Effector CD4-positive, alpha-beta T cell (primary cell): ENCODE results near the gene CD163. TPM values are rescaled to one million over a fixed set of nuclear protein-coding genes. Genes with fewer than 3 reads are reported as not detected.
"Not testable (repeated sequence)": the region's sequence is repeated elsewhere in the genome, so short reads cannot be mapped to it uniquely, and the experiment has no call there.

Source experiments
- DNase-seq: peaks from one replicate; pipeline ENCODE4 v3.0.0-alpha.2; 2020
- total RNA-seq: gene quantifications from one replicate; lab custom pipeline; 2026; lab: John Stamatoyannopoulos, UW

Gene CD163
- not detected for total RNA-seq

DNA sequence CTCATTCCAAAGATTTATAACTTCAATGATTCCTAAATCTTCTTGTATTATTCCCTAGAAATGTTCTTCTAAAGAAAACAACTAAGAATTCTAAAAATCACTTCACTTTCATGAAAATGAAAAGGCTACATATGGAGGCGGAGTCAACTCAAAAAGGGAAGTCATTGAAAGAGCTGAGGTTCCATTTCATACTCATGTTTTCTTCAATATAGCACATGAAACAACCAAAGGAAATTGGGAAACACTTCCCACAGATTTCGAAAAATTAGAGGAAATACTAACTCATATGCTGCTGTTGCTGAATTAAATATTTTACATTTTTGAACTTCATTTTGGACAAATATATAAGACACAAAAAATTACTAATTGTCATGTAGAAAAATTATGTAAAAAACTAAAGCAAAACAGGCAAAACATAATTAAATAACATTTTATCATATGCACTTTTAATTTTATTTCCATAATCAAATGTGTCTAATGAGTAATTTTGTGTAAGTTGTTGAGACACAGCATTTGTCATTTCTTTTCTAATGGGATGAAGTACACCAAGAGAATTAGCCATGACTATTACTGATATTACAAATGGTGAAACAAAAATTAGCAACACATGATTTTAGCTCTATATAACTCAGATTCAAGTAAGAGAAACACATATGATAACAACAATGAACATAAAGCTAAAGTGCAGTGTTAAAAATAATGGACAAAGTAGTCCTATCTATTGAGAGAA is at the start of gene CD163:
Gene CD163 (minus strand): TSS at position 92 of the 730 bp plus-strand sequence. CDS start 87 bp downstream, at position 5.
- no peak for DNase-seq

DNA sequence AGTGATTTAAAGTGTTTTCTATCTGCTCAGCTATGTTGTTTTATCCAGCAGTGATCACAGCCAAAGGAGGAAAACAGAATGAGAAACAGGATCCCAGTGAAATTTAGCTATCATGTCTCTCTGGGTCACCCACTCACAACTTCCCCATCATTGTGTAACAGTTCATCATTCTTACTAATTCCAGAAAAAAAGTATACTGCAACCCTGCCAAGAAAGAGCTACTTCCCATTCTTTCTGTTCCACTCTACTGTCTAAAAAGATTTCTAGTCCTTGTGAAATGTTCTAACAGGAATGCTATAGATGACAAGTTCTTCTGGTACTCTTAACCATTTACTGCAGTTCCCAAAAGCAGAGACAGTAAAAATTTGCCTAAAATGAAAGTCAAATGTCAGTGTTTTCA is 39.2 kb upstream of the CD163 start:
- DNase-seq: no peak

DNA sequence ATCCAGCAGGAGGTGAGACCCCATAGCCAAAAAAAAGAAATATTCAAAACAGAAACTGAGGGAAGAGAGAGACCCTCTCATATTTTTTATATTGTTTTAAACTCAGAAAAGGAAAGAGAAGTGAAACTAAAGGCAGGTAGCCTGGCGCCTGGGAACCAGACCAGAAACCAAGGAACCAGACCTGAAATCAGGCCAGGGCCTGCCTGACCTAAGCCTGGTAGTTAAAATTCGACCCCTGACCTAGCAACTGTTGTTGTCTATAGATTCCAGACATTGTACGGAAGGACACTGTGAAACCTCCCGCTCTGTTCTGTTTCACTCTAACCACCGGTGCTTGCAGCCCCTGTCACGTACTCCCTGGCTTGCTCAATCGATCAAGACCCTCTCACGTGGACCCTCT is 38.5 kb upstream of the CD163 start:
- DNase-seq: no peak

DNA sequence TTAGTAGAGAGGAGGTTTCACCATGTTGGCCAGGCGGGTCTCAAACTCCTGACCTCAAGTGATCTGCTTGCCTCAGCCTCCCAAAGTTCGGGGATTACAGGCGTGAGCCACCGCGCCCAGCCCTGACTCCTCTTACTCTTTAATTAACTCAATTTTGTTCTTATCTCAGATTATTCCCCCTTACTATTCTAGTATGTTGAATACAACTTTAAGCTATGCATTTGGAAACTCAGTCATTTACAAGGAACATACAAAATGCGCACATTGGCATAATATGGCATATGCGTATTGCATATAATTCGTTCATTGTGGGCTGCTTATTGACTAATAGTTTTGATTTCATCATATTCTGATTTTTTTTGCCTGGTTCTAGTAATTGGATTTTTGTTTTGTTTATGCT is 10.8 kb upstream of the CD163 start:
- no peak for DNase-seq

GRCh38 chr12:7512553-7512952 is 9.0 kb upstream of the CD163 start:
- no peak for DNase-seq

DNA sequence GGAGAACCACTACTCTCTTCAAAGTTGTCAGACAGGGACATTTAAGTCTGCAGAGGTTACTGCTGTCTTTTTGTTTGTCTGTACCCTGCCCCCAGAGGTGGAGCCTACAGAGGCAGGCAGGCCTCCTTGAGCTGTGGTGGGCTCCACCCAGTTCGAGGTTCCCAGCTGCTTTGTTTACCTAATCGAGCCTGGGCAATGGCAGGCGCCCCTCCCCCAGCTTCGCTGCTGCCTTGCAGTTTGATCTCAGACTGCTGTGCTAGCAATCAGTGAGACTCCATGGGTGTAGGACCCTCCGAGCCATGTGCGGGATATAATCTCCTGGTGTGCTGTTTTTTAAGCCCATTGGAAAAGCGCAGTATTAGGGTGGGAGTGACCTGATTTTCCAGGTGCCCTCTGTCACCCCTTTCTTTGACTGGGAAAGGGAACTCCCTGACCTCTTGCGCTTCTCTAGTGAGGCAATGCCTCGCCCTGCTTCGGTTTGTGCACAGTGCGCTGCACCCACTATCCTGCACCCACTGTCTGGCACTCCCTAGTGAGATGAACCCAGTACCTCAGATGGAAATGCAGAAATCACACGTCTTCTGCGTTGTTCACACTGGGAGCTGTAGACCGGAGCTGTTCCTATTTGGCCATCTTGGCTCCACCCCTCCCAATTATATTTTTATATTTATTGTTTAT is 6.4 kb upstream of the CD163 start:
- DNase-seq: not testable (repeated sequence)

- DNase-seq: no peak
Measured at GRCh38 chr12:7502612-7503011, 965 bp downstream of the CD163 start.

- no peak for DNase-seq
Measured at GRCh38 chr12:7501031-7501588, 2.5 kb downstream of the CD163 start.

DNA sequence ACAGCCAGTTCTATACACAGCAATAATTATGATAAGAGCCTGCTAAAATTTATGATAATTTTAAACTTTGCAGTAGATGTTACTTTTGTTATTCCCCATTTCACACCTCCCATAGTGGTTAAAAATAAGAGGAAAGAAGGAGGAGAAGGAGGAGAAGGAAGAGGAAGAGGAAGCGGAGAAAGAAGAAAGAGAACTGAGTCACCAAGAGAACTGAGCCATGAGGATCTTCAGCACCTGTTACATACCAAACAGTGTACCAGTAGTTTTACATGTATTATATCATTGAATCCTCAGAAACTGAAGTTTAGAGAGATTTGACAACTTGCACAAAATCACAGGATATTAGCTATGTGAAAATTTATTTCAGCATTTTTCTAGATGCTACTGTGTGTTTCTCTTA is 3.9 kb downstream of the CD163 start:
- no peak for DNase-seq

GRCh38 chr12:7498809-7499208 is 4.8 kb downstream of the CD163 start:
- DNase-seq: no peak

DNA sequence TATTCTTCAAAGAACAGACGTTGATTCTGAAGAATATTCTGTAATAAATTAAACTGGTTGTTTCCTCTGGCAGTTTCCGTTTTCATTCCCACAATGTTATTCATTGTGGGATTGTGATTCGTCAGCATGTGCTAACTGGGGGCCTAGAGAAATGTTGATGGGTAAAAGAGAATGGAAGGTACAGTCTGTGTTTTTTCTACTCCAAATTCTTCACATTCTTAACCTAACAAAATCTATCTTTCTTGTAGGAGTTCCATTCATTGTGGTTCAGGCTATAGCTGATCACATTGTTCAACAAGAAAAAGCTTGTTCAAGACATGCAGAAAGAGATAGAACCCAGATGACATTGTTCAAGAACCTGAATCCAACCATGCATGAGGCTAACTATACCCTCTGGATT is 5.9 kb downstream of the CD163 start:
- no peak for DNase-seq

DNA sequence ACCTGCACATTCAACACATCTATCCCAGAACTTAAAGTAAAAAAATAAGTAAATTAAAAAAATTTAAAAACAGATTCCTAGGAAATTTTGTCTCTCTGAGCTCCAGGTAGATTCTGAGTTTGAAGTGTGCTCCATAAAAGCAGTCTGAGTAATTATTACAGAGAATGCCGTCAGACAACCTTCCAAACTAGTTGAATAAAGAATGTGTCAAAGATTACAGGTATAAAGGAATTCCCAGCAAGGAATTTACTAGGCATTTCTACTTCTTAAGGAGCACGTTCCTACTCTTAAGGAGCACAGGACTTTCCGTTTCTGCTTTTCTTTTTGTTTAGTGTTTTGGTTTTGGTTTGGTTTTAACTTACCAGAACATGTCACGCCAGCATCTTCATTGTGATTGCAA is 7.1 kb downstream of the CD163 start:
- no peak for DNase-seq

DNA sequence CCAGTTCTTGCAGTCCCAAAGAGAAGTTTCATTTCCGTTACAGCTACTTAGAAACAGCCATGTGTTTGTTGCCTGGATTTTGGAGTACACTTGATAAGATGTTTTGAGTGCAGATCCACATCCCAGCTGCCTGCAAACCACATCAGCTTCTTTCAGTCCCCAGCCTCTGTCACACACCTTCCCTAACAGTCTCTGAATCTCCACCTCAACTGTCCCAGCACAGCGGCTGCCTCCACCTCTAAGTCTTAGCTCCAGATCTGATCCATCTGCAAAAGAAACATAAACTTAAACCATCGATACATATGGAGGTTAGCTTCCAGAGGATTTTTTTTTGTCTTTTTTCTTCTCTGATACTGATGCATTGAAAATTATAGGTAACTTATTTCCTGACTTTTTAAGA is 8.4 kb downstream of the CD163 start:
- no peak for DNase-seq

DNA sequence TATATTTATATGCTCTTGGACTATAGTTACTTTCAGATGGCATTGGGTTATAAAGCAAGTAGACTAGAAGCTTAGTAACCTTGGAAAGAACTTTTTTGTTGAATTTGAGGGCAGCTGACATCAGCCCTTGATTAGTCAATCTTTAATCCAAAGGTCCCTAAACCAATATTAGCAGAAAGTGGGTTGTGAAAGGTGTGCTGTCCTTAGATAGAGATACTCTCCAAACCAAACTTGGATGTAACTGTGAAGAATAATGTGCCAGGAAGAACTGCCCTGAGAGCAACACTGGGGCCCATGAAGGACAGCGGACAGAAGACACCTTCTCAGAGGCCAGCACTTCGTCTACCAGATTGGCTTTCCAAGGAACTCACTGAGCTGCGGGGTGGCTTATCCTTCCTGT is 10.6 kb downstream of the CD163 start:
- no peak for DNase-seq

DNA sequence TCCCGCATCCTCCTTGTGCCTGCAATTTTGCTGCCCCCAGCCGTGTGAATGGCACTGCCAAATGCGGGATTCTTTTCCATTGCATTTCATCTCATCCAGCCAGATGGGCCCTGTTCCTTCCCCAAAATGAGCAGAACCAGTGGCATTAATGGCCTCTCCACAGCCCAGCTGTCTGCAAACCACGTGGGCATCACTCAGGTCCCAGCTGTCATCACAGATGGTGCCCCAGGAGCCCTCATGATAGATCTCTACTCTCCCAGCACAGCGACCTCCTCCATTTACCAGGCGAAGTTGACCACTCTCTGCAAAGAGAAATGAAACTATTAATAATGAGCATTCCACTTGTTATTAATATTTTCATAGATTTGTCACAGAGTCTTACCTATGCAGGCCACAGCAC is 17.1 kb downstream of the CD163 start:
- DNase-seq: no peak

GRCh38 chr12:7485095-7485494 is 18.5 kb downstream of the CD163 start:
- DNase-seq: no peak

DNA sequence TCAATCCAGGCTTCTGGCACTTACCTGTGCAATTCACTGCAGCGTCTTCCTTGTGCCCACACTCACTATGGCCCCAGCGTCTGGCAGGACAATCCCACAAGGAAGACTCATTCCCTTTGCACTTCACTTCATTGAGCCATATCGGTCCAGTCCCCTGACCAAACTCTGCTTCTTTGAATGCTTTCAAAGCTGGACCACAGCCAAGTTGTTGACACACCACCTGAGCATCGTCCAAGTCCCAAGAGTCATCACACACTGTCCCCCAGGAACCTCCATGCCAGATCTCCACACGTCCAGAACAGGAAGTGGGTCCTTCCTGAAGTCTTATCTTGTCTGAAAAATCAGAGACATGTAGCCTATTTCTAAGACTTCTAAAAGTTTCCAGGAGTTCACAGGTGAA is 20.2 kb downstream of the CD163 start:
- DNase-seq: no peak

DNA sequence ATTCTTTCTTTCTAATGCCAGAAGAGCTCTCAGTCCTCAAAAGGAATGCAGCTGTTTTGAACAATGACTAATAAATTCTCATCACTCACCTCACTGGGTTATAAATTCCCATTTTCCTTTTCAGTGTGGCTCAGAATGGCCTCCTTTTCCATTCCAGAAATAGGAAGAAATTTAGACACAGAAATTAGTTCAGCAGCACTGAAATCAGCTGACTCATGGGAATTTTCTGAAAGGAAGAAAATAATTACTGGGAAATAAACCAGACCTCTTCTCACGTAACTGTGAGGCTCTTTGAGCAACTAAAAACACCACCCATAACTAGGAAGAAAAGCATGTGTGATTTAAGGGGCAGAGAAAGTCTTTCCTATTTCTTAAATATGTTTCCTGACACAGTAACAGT is 23.8 kb downstream of the CD163 start:
- no peak for DNase-seq

GRCh38 chr12:7472060-7472459 is 31.5 kb downstream of the CD163 start:
- DNase-seq: no peak

- DNase-seq: no peak
Measured at GRCh38 chr12:7460375-7461259, 43.0 kb downstream of the CD163 start.

DNA sequence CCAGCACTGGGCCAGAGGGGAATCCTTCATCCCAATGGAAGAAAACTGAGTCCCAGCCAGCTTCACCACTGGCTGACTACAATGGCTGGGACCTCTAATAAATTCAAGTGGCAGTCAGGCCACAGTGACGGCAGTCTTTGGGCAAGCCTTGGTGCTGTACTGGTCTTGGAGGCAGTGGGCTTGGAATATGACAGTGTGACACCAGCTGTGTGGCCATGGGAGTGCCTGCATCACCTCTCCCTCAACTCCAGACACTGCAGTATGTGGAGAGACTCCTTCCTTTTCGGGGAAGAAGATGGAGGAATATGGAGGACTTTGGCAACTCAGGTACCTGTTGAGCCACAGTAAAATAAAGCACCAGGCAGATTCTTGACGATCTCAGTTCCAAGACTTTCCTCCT is 43.6 kb downstream of the CD163 start:
- DNase-seq: no peak

GRCh38 chr12:7451756-7452155 is 51.8 kb downstream of the CD163 start:
- DNase-seq: no peak

- DNase-seq: no peak
Measured at GRCh38 chr12:7450667-7451066, 52.9 kb downstream of the CD163 start.
